ENCODE measurements around the gene ARHGAP25.

ARHGAP25 gene

GRCh38 chr2:68734688-68735525, at the start of gene ARHGAP25:
ARHGAP25 (plus strand) TSS chr2:68734811; CDS start chr2:68735200, 389 bp downstream.
- no peak for DNase-seq

GRCh38 chr2:68686178-68686577, 48.4 kb upstream of the ARHGAP25 start:
- DNase-seq = no peak

- DNase-seq = no peak
Measured at GRCh38 chr2:68687018-68687417, 47.6 kb upstream of the ARHGAP25 start.

- no peak for DNase-seq
Measured at GRCh38 chr2:68689553-68690537, 44.8 kb upstream of the ARHGAP25 start.

- DNase-seq = no peak
Measured at GRCh38 chr2:68690851-68691250, 43.8 kb upstream of the ARHGAP25 start.

- no peak for DNase-seq
Measured at GRCh38 chr2:68692511-68692910, 42.1 kb upstream of the ARHGAP25 start.

GRCh38 chr2:68693951-68694350, 40.7 kb upstream of the ARHGAP25 start:
- no peak for DNase-seq

- DNase-seq = no peak
Measured at GRCh38 chr2:68695971-68696370, 38.6 kb upstream of the ARHGAP25 start.

- DNase-seq = no peak
Measured at GRCh38 chr2:68696554-68696953, 38.1 kb upstream of the ARHGAP25 start.

GRCh38 chr2:68698567-68699377, 35.8 kb upstream of the ARHGAP25 start:
- DNase-seq = peak; percentile 77

- no peak for DNase-seq
Measured at GRCh38 chr2:68700560-68700959, 34.1 kb upstream of the ARHGAP25 start.

GRCh38 chr2:68706637-68707036, 28.0 kb upstream of the ARHGAP25 start:
- DNase-seq = no peak

GRCh38 chr2:68708629-68709028, 26.0 kb upstream of the ARHGAP25 start:
- no peak for DNase-seq

GRCh38 chr2:68709421-68709911, 25.1 kb upstream of the ARHGAP25 start:
- peak; percentile 26 for DNase-seq

- DNase-seq = no peak
Measured at GRCh38 chr2:68710336-68710735, 24.3 kb upstream of the ARHGAP25 start.

- no peak for DNase-seq
Measured at GRCh38 chr2:68710756-68711155, 23.9 kb upstream of the ARHGAP25 start.

GRCh38 chr2:68714866-68715265, 19.7 kb upstream of the ARHGAP25 start:
- DNase-seq = no peak

GRCh38 chr2:68715353-68716041, 19.1 kb upstream of the ARHGAP25 start:
- peak; percentile 27 for DNase-seq

GRCh38 chr2:68716604-68717304, 17.9 kb upstream of the ARHGAP25 start:
- no peak for DNase-seq

GRCh38 chr2:68717305-68717661, 17.3 kb upstream of the ARHGAP25 start:
- no peak for DNase-seq

GRCh38 chr2:68719912-68720311, 14.7 kb upstream of the ARHGAP25 start:
- no peak for DNase-seq
